ENCODE measurements around the gene WDR82. TPM values are rescaled to one million over a fixed set of nuclear protein-coding genes. Genes with fewer than 3 reads are reported as not detected.

Gene WDR82
- total and polyA plus RNA-seq, 12 donors = 23.8 to 84.0 (median 54.4) TPM

GRCh38 chr3:52325686-52326085, 47.2 kb upstream of the WDR82 start:
- TF ChIP-seq CTCF (IDR thresholded peaks at IDR 0.05) = no peak
- no peak for TF ChIP-seq POLR2A (IDR thresholded peaks at IDR 0.05)
- no peaks in the 10 kb centered on the region for H3K27me3 ChIP-seq
- H3K9me3 ChIP-seq (replicated peaks in 1 of 3) = no peaks in the 10 kb centered on the region
- H3K4me3 ChIP-seq = no peak overlapping the region
- intact Hi-C loops (cut with DNase I) = loop anchor here in 1 of 2 donors (5.0 kb wide), 1 partner anchor 103 kb away; no protein-coding TSS in a partner anchor
- H3K36me3 ChIP-seq (replicated peaks in 1 of 2) = no peaks in the 10 kb centered on the region
- no peak overlapping the region for H3K27ac ChIP-seq
- DNase-seq = no peak
- peaks cover 6 to 8% of the 10 kb centered on the region in 2 donors for H3K4me1 ChIP-seq (replicated peaks in 1 of 2)

- Histone ChIP-seq H3K9me3 (replicated peaks in 1 of 3) (no peaks in the 10 kb centered on the region), H3K27ac (no peak overlapping the region), H3K27me3 (no peaks in the 10 kb centered on the region), H3K4me3 (no peak overlapping the region), H3K4me1 (replicated peaks in 1 of 2) (peaks cover 6 to 8% of the 10 kb centered on the region in 2 donors), H3K36me3 (replicated peaks in 1 of 2) (no peaks in the 10 kb centered on the region)
- intact Hi-C loops (cut with DNase I) = loop anchor here in 1 of 2 donors (5.0 kb wide), 1 partner anchor 102 kb away; no protein-coding TSS in a partner anchor
- no peak for DNase-seq
- TF ChIP-seq CTCF (IDR thresholded peaks at IDR 0.05) = no peak
- no peak for TF ChIP-seq POLR2A (IDR thresholded peaks at IDR 0.05)
- 50 to 97% (median 91%) methylated on average over 1 to 9 of the region's 9 CpGs for WGBS, 4 donors
Observed at GRCh38 chr3:52324676-52325075, 46.2 kb upstream of the WDR82 start.

DNA sequence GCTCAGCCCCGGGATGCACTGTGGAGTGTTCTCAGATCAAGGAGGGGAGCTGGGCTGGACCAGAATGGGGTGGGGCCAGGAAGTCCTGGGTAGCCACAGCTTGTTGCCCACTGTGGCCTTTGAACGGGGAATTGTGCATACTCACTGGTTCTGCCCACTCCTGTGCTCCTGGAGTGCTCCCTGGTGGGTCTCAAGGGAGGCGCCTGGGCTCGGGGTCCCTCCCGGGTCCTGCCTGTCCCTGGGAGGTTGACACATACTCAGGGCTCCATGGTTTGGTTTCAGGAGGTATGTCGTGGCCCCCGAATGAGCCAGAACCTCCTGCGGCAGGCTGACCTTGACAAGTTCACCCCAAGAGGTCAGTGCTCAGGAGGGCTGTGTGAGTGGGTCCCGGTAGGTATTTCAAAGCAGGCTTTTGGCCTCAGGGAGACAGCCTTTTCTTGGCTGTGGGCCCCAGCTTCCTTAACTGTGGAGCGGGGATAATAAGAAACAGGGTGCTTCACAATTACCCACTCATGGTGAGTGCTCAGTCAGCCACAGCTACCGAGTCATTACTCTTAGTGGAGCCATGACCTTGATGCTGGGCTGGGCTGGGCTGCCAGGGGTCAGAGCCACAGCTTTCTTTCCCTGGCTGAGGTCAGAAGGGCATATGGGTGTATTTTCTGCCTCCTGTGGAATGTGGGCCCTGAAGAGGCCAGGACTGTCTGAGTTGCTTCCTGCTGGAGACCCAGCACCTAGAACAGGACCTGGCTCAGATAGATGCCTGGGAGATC, 45.3 kb upstream of the WDR82 start:
- TF ChIP-seq POLR2A (IDR thresholded peaks at IDR 0.05) (no peak), CTCF (IDR thresholded peaks at IDR 0.05) (no peak)
- peaks cover 6 to 8% of the 10 kb centered on the region in 2 donors for H3K4me1 ChIP-seq (replicated peaks in 1 of 2)
- WGBS, 4 donors = 58 to 81% (median 68%) methylated on average over 8 to 11 of the region's 11 CpGs
- DNase-seq = peak in 1 of 7 donors; percentile 25
- no peak overlapping the region for H3K27ac ChIP-seq
- no peaks in the 10 kb centered on the region for H3K36me3 ChIP-seq (replicated peaks in 1 of 2)
- intact Hi-C loops (cut with DNase I) = no loop called here
- no peak overlapping the region for H3K4me3 ChIP-seq
- H3K9me3 ChIP-seq (replicated peaks in 1 of 3) = no peaks in the 10 kb centered on the region
- no peaks in the 10 kb centered on the region for H3K27me3 ChIP-seq

DNA sequence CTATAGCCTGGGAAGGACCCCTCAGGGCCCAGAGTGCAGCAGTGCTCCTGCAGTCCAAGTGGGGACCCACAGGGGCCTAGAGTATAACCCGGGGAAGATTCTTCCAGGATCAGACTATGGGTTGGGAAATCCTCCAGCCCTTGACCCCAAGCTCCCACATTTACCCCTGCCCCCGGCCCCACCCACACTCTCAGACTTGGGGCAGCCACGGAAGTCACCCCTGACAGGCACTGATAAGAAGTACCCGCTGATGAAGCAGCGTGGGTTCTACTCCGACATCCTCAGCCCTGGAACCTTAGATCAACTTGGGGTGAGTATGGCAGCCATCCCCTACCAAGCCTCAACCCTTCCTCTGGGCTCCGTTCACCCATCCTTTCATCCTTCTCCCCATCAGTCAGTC, 44.0 kb upstream of the WDR82 start:
- no peak for TF ChIP-seq CTCF (IDR thresholded peaks at IDR 0.05)
- no peak for TF ChIP-seq POLR2A (IDR thresholded peaks at IDR 0.05)
- 90 to 100% (median 92%) methylated on average over 6 to 7 of the region's 7 CpGs for WGBS, 4 donors

More for the DNA sequence above, 44.0 kb upstream of the WDR82 start:
- no peak for DNase-seq
- H3K27me3 ChIP-seq = no peaks in the 10 kb centered on the region
- H3K9me3 ChIP-seq (replicated peaks in 1 of 3) = no peaks in the 10 kb centered on the region
- no peak overlapping the region for H3K27ac ChIP-seq
- no peak overlapping the region for H3K4me3 ChIP-seq
- H3K36me3 ChIP-seq (replicated peaks in 1 of 2) = no peaks in the 10 kb centered on the region
- peaks cover 6 to 8% of the 10 kb centered on the region in 2 donors for H3K4me1 ChIP-seq (replicated peaks in 1 of 2)
- intact Hi-C loops (cut with DNase I) = no loop called here

Data from adrenal gland (tissue), 12 donors.